NCI-H2196 (cell line): ENCODE results near the gene LRRC51.
"Not testable (repeated sequence)": the region's sequence is repeated elsewhere in the genome, so short reads cannot be mapped to it uniquely, and the experiment has no call there.

ENCODE experiments used
- DNase-seq: peaks from one replicate; lab custom pipeline; 2025; ENCODE audit not compliant: unreplicated experiment; lab: John Stamatoyannopoulos, UW

The LRRC51 gene

DNA sequence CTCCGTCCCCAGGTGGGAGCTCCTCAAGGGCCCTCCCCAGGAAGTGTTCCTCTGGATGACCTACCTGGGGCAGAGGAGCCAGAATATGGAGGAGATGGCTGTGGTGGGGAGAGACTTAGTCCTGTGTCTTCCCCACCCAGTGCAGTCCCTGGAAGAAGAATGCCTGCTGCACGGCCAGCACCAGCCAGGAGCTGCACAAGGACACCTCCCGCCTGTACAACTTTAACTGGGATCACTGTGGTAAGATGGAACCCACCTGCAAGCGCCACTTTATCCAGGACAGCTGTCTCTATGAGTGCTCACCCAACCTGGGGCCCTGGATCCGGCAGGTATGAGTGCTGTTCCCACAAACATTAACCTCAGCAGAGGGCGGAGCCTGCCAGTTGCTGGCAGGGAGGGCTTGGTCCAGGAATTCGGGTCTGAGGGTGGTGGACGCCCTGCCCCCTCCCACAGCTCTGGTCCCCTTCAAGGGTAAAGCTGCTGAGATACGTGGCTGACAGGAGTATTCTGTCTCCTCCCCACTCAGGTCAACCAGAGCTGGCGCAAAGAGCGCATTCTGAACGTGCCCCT, 58.3 kb downstream of the LRRC51 start:
- no peak for DNase-seq

DNA sequence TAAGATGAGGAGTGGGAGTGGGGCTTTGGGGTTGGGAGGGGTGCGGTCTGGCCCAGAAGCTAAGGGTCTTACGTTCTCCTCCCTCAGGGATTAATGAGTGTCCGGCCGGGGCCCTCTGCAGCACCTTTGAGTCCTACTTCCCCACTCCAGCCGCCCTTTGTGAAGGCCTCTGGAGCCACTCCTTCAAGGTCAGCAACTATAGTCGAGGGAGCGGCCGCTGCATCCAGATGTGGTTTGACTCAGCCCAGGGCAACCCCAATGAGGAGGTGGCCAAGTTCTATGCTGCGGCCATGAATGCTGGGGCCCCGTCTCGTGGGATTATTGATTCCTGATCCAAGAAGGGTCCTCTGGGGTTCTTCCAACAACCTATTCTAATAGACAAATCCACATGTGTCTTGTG, 58.9 kb downstream of the LRRC51 start:
- DNase-seq, result no peak

DNA sequence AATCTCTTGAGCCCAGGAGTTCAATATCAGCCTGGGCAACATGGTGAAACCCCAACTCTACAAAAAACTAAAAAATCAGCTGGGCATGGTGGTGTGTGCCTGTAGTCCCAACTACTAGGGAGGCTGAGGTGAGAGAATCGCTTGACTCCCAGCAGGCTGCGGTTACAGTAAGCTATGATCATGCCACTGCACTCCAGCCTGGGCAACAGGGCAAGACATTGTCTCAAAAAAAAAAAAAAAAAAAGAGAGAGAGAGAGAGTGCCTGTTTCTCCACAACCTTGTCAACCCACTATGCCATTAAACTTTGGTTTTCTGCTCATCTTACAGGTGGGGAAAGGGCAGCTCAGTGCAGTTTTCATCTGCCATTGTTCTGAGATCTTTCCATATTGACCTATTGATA, 60.0 kb downstream of the LRRC51 start:
- DNase-seq, result no peak

DNA sequence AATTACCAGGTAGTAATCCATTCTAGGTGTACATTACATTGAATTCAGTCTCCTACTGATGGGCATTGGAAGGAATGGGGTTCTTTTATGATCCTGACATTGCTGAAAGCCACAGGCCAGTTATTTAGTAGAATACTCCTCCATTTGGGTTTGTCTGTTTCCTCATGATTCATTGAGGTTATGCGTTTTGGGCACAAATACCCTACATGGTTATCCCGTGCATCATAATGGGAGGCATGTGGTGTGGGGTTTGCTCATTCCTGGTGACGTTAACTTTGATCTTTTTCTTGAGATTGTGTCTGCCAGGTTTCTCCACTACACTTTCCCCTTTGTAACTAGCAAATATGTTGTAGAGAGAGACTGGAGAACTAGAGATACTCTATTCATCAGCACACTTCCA, 60.4 kb downstream of the LRRC51 start:
- DNase-seq, result no peak

DNA sequence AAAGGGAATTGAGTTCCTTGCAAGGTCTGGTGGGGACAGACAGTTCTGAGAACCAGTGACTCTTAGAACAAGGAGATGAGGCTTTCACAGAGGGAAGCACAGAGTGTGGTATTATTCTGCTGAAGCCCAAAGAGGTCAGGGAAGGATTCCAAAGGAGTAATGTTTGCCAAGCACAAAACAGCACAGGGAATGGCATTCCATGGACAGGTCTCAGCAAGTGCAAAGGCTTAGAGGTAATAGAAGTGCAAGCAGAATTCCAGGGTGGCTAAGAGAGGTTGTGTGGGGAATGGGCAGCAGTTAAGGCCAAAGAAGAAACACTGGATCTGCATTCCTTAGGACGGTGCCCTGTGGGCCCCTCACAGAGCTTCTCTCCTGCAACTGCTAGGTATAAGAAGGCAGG, 61.4 kb downstream of the LRRC51 start:
- DNase-seq, result not testable (repeated sequence)

DNA sequence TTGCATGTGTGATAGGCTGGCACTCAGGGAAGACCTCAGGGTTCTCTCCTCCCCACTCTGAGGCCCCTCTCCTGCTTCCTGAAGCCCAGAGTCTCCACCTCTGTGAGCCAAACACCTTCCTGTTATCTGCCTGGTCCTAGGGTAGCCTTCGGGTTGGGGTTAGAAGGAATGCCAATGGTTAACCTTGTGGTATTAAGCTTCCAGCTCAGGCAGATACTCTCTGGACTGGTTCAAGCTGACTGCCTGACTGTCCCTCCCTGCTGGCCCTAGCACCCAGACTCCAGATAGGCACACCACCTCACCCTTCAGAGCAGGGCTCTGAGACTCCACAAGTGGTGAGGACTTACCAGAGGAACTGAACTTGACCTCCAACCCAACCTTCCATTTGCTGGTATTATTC, 61.9 kb downstream of the LRRC51 start:
- not testable (repeated sequence) for DNase-seq

DNA sequence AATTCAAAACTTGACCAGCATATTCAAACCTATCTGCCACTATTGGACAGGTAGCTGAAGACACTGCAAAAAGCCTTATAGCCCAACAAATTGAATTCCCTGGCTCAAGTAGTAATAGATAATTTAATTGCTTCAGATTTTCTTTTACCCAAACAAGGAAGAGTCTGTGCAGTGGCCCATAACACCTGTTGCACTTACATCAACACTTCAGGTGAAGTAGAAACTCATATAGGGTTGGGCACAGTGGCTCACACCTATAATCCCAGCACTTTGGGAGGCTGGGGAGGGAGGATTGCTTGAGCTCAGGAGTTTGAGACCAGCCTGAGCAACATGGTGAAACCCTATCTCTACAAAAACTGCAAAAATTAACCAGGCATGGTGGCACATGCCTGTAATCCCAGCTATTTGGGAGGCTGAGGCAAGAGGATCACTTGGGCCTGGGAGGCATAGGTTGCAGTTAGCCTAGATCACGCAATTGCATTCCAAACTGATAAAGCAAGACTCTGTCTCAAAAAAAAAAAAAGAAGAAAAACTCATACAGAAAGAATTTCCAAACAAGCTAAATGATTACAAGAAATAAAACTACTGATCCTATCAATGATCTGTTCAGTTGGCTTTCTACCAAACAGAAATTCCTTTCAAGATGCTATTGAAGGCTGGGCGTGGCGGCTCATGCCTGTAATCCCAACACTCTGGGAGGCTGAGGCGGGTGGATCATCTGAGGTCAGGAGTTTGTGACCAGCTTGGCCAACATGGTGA, 64.3 kb downstream of the LRRC51 start:
- no peak for DNase-seq
